Mesothelial cell of epicardium (in vitro differentiated cells): ENCODE measurements around the gene ZNFX1. TPM values are rescaled to one million over a fixed set of nuclear protein-coding genes. Genes with fewer than 3 reads are reported as not detected.

Experiments used
- DNase-seq, 2 experiments: peaks; one replicate each; pipeline ENCODE4 v3.0.0; 2021; ENCODE audit warnings: low spot score in 2 of 2; ENCODE audit not compliant: unreplicated experiment in 2 of 2
- H3K27ac Mint-ChIP-seq: 2 replicates; pipeline ENCODE4 v1.8.0; 2021; ENCODE audit warnings: mixed read lengths
- H3K27me3 Mint-ChIP-seq: 2 replicates; pipeline ENCODE4 v1.8.0; 2021; ENCODE audit warnings: low read depth, mixed read lengths
- H3K36me3 Mint-ChIP-seq: 2 replicates; pipeline ENCODE4 v1.8.0; 2021; ENCODE audit warnings: mixed read lengths
- H3K4me1 Mint-ChIP-seq: 2 replicates; pipeline ENCODE4 v1.8.0; 2021; ENCODE audit warnings: mixed read lengths
- H3K4me3 Mint-ChIP-seq: 2 replicates; pipeline ENCODE4 v1.8.0; 2021; ENCODE audit warnings: mild to moderate bottlenecking, moderate library complexity, mixed read lengths
- H3K9me3 Mint-ChIP-seq: 2 replicates; pipeline ENCODE4 v1.8.0; 2021; ENCODE audit warnings: mixed read lengths
- total RNA-seq: library from RNA; stranded (reverse); gene quantifications from 3 replicates; pipeline ENCODE4 v1.2.1, GENCODE V29; 2021
- TF ChIP-seq, protein P1 (sequence below): fragments of 200-600 bp; sonication (generic); IDR thresholded peaks from one replicate; pipeline ENCODE4 v1.5.0; 2021; ENCODE audit warnings: antibody characterized with exemption; ENCODE audit not compliant: unreplicated experiment

The ZNFX1 gene
- total RNA-seq, 1 donor from 2014 or later, result 16.8 TPM

GRCh38 chr20:49259284-49259683 is 18.6 kb downstream of the ZNFX1 start:
- no peaks in the 10 kb centered on the region for H3K27me3 Mint-ChIP-seq

GRCh38 chr20:49256261-49256660 is 21.6 kb downstream of the ZNFX1 start:
- no peak for DNase-seq
- Mint-ChIP-seq H3K4me3 (no peak overlapping the region), H3K4me1 (no peaks in the 10 kb centered on the region), H3K9me3 (no peaks in the 10 kb centered on the region), H3K27ac (no peak overlapping the region), H3K27me3 (no peaks in the 10 kb centered on the region), H3K36me3 (peaks cover 50% of the 10 kb centered on the region)
- TF ChIP-seq, protein P1, sequence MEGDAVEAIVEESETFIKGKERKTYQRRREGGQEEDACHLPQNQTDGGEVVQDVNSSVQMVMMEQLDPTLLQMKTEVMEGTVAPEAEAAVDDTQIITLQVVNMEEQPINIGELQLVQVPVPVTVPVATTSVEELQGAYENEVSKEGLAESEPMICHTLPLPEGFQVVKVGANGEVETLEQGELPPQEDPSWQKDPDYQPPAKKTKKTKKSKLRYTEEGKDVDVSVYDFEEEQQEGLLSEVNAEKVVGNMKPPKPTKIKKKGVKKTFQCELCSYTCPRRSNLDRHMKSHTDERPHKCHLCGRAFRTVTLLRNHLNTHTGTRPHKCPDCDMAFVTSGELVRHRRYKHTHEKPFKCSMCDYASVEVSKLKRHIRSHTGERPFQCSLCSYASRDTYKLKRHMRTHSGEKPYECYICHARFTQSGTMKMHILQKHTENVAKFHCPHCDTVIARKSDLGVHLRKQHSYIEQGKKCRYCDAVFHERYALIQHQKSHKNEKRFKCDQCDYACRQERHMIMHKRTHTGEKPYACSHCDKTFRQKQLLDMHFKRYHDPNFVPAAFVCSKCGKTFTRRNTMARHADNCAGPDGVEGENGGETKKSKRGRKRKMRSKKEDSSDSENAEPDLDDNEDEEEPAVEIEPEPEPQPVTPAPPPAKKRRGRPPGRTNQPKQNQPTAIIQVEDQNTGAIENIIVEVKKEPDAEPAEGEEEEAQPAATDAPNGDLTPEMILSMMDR, result no peak

More at GRCh38 chr20:49259284-49259683, 18.6 kb downstream of the ZNFX1 start:
- Mint-ChIP-seq H3K36me3 (peaks cover 44% of the 10 kb centered on the region), H3K4me3 (no peak overlapping the region), H3K9me3 (no peaks in the 10 kb centered on the region), H3K27ac (no peak overlapping the region), H3K4me1 (no peaks in the 10 kb centered on the region)
- no peak for DNase-seq
- TF ChIP-seq, protein P1, result no peak

- no peak for DNase-seq
- TF ChIP-seq, protein P1, result no peak
- Mint-ChIP-seq H3K4me1 (no peaks in the 10 kb centered on the region), H3K27me3 (no peaks in the 10 kb centered on the region), H3K9me3 (no peaks in the 10 kb centered on the region), H3K4me3 (no peak overlapping the region), H3K36me3 (peaks cover 50% of the 10 kb centered on the region), H3K27ac (no peak overlapping the region)
Observed at GRCh38 chr20:49252556-49253350, 25.1 kb downstream of the ZNFX1 start.

DNA sequence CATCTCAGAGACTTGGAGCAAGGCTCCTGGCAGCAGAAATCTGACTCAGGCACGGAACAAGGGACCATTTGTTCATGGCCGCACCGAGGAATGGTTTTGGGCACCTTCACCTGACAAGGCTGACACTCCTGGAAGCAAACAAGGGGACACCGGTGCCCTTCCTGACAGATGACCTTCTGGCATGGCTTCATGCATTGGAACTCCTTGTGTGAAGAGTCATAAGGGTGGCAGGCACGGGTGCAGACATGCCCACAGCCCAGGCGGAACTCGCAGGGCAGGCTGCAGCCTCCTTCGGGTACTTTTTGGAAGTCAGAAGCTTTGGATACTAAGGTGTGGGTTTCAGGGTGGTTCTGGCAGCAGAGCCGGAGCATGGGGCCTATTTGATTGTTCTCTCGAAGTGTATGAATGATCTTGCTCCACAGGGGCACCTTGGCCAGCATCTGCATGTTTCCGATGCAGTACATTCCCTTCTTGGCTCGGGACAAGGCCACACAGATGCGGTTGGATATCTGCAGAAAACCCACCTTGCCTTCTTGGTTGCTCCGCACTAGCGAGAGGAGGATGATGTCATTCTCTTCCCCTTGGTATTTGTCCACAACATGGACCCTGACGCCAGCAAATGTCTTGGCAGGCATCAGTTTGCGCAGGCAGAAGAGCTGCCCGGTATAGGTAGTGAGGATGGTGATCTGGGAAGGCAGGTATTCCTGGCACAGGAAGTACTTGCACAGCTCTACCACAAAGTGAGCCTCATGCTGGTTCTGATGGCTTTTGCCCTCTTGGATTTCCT is 28.8 kb downstream of the ZNFX1 start:
- DNase-seq, result no peak
- Mint-ChIP-seq H3K4me3 (no peak overlapping the region), H3K27ac (no peak overlapping the region), H3K4me1 (no peaks in the 10 kb centered on the region), H3K9me3 (no peaks in the 10 kb centered on the region), H3K27me3 (no peaks in the 10 kb centered on the region), H3K36me3 (peaks cover 42% of the 10 kb centered on the region)
- TF ChIP-seq, protein P1, result no peak

DNA sequence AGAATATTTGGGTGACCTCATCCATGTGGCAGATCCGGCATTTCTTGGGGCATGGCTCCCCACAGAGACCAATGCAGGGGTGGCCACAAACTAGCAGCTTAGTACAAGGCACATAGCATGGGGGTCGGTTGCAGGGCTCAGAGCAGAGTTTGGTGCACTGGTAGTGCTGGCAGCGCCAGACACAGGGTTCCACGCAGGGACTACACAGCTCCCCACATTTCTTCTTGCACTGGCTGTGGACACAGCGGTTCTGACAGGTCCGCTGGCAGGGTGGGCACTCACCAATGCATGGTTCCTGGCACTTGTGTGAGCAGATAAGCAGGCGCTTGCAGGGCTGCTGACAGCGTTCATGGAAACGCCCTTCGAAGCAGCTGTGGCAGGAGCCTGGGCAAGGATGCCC is 29.6 kb downstream of the ZNFX1 start:
- TF ChIP-seq, protein P1, result no peak
- H3K9me3 Mint-ChIP-seq, result no peaks in the 10 kb centered on the region
- no peak for DNase-seq
- no peaks in the 10 kb centered on the region for H3K27me3 Mint-ChIP-seq
- H3K4me1 Mint-ChIP-seq, result no peaks in the 10 kb centered on the region
- peaks cover 43% of the 10 kb centered on the region for H3K36me3 Mint-ChIP-seq
- H3K4me3 Mint-ChIP-seq, result no peak overlapping the region
- no peak overlapping the region for H3K27ac Mint-ChIP-seq
